ENCODE measurements around the gene SIAH3. TPM values are rescaled to one million over a fixed set of nuclear protein-coding genes. Genes with fewer than 3 reads are reported as not detected.

The SIAH3 gene
- total RNA-seq, 6 experiments from 2014 or later: not detected

GRCh38 chr13:45742985-45743384, 108.6 kb downstream of the SIAH3 start:
- TF ChIP-seq CTCF (IDR thresholded peaks at IDR 0.05): no peak
- Mint-ChIP-seq H3K4me3 (no peak overlapping the region), H3K27me3 (ENCODE audit: insufficient read depth) (peaks cover 15% of the 10 kb centered on the region; the same call in 1 of the 2 replicates), H3K36me3 (ENCODE audit: low read depth) (no peaks in the 10 kb centered on the region), H3K9me3 (peaks cover 3% of the 10 kb centered on the region; the same call in 1 of the 2 replicates), H3K4me1 (ENCODE audit: low read depth) (no peaks in the 10 kb centered on the region), H3K27ac (no peak overlapping the region)
- DNase-seq: no peak

GRCh38 chr13:45737571-45738017, 114.0 kb downstream of the SIAH3 start:
- H3K9me3 Mint-ChIP-seq: no peaks in the 10 kb centered on the region
- H3K36me3 Mint-ChIP-seq (ENCODE audit: low read depth): no peaks in the 10 kb centered on the region
- peaks cover 8% of the 10 kb centered on the region for H3K27me3 Mint-ChIP-seq (ENCODE audit: insufficient read depth)
- no peak overlapping the region for H3K4me3 Mint-ChIP-seq
- TF ChIP-seq CTCF (IDR thresholded peaks at IDR 0.05): peak; percentile 18; the same call in 1 of the 2 replicates
- DNase-seq: no peak
- H3K27ac Mint-ChIP-seq: no peak overlapping the region
- no peaks in the 10 kb centered on the region for H3K4me1 Mint-ChIP-seq (ENCODE audit: low read depth)

- peaks cover 1% of the 10 kb centered on the region for H3K27me3 Mint-ChIP-seq (ENCODE audit: insufficient read depth)
These were observed 118.2 kb downstream of the SIAH3 start for GRCh38 chr13:45733361-45733760.

GRCh38 chr13:45732916-45733315, 118.6 kb downstream of the SIAH3 start:
- no peak overlapping the region for H3K27ac Mint-ChIP-seq
- H3K4me1 Mint-ChIP-seq (ENCODE audit: low read depth): no peaks in the 10 kb centered on the region
- H3K27me3 Mint-ChIP-seq (ENCODE audit: insufficient read depth): peaks cover 4% of the 10 kb centered on the region
- no peak for TF ChIP-seq CTCF (IDR thresholded peaks at IDR 0.05)
- no peaks in the 10 kb centered on the region for H3K36me3 Mint-ChIP-seq (ENCODE audit: low read depth)
- H3K4me3 Mint-ChIP-seq: no peak overlapping the region
- DNase-seq: no peak
- H3K9me3 Mint-ChIP-seq: no peaks in the 10 kb centered on the region

More at GRCh38 chr13:45733361-45733760, 118.2 kb downstream of the SIAH3 start:
- Mint-ChIP-seq H3K27ac (no peak overlapping the region), H3K9me3 (no peaks in the 10 kb centered on the region), H3K4me3 (no peak overlapping the region), H3K36me3 (ENCODE audit: low read depth) (no peaks in the 10 kb centered on the region), H3K4me1 (ENCODE audit: low read depth) (no peaks in the 10 kb centered on the region)
- TF ChIP-seq CTCF (IDR thresholded peaks at IDR 0.05): no peak
- DNase-seq: no peak

GRCh38 chr13:45731455-45731854, 120.1 kb downstream of the SIAH3 start:
- TF ChIP-seq CTCF (IDR thresholded peaks at IDR 0.05): no peak
- Mint-ChIP-seq H3K36me3 (ENCODE audit: low read depth) (no peaks in the 10 kb centered on the region), H3K9me3 (no peaks in the 10 kb centered on the region), H3K4me1 (ENCODE audit: low read depth) (no peaks in the 10 kb centered on the region), H3K27me3 (ENCODE audit: insufficient read depth) (peaks cover 4% of the 10 kb centered on the region; the same call in 1 of the 2 replicates), H3K27ac (no peak overlapping the region), H3K4me3 (no peak overlapping the region)
- no peak for DNase-seq

GRCh38 chr13:45728759-45729158, 122.8 kb downstream of the SIAH3 start:
- no peaks in the 10 kb centered on the region for H3K36me3 Mint-ChIP-seq (ENCODE audit: low read depth)
- H3K4me1 Mint-ChIP-seq (ENCODE audit: low read depth): no peaks in the 10 kb centered on the region
- H3K9me3 Mint-ChIP-seq: no peaks in the 10 kb centered on the region
- H3K27me3 Mint-ChIP-seq (ENCODE audit: insufficient read depth): peaks cover 7% of the 10 kb centered on the region; the same call in 1 of the 2 replicates
- no peak for DNase-seq
- H3K27ac Mint-ChIP-seq: no peak overlapping the region
- H3K4me3 Mint-ChIP-seq: no peak overlapping the region
- TF ChIP-seq CTCF (IDR thresholded peaks at IDR 0.05): 0 out of 2 replicates have a peak, but pooled peaks have one; percentile 16

Data from HFFc6 (cell line).